NOMO-1 treated with DMSO at 0.1 percent for 48 hours (cell line): ENCODE measurements around the gene HNF1B.
A peak's percentile ranks its signal among the peaks of the same experiment; 100 is the strongest.
"Not testable (repeated sequence)": the region's sequence is repeated elsewhere in the genome, so short reads cannot be mapped to it uniquely, and the experiment has no call there.

ENCODE experiments used
- DNase-seq: peaks from one replicate; lab custom pipeline; 2025; ENCODE audit not compliant: unreplicated experiment; lab: John Stamatoyannopoulos, UW

Gene HNF1B

GRCh38 chr17:37708008-37708615 is 36.7 kb downstream of the HNF1B start:
- no peak for DNase-seq

DNA sequence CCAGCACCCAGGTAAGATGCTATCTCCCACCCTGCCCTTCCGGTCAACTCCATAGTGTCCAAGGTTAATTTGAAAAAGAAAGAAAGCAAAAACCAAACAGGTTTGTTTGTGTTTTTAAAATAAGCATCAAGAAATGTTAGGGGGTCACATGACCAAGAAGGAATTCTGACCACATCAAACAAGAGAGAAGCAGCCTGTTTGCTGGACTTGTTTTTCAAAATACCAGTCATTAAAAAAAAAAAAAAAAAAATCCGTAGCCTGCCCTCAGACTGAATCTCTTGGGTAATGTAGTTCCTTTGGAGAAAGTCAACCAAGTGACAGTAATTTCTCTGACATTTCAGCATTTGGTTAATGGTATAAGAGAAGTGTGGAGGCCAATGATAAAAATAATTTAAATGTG is 38.4 kb downstream of the HNF1B start:
- no peak for DNase-seq

DNA sequence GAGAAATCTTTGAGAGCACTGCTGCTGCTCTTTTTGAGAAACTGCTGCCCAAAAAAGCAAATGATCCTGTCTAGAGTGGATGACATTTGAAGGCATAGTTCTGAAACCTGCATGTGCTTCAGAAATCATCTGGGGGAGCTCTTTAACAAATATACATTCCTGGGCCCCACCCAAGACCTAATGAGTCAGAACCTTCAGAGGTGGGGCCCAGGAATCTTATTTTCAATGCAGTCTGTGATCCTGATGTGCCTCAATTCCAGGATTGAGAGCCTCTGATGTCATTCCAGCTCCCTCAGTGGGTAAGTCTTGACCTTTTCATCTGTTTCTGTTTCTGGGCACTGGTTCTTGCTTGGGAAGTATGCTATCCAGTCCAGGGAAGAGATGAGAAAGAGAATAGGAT is 42.3 kb downstream of the HNF1B start:
- no peak for DNase-seq

DNA sequence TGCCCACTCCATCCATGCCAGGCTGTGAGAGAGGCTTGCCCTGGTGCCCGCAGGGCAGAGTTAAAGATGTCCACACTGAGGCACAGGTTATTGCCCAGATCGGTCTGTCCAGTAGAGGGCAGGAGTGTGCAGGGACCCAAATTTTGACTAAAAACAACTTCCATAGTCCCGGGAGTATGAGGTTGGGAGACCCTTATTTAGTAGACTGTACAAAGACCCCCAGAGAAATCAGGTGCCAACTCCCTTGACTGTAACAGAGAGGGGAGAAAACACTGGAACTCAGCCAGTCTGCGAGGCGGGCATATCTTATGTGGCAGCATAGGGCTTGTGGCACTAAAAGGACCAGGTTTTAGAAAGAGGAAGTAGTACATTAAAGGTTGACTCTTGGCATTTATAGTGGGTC is 43.4 kb downstream of the HNF1B start:
- DNase-seq, result peak; percentile 69

GRCh38 chr17:37700881-37701280 is 44.0 kb downstream of the HNF1B start:
- DNase-seq, result no peak

GRCh38 chr17:37699285-37699973 is 45.4 kb downstream of the HNF1B start:
- no peak for DNase-seq

GRCh38 chr17:37698911-37699255 is 46.0 kb downstream of the HNF1B start:
- no peak for DNase-seq

GRCh38 chr17:37698132-37698910 is 46.5 kb downstream of the HNF1B start:
- no peak for DNase-seq

GRCh38 chr17:37697381-37697780 is 47.5 kb downstream of the HNF1B start:
- no peak for DNase-seq

DNA sequence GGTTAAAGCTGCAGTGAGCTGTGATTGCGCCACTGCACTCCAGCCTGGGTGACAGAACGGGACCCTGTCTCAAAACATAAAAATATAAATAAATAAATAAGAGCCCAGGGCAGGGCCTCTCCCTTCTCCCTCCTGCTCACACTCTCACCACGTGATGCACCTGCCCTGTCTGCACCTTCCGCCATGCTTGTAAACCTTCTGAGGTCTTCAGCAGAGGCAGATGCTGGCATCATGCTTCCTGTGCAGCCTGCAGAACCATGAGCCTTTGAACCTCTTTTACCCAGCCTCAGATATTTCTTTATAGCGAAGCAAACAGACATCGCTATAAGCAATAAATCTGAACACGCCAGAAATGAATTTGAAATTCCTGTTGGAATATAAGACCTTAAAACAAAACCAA is 48.5 kb downstream of the HNF1B start:
- DNase-seq, result no peak

DNA sequence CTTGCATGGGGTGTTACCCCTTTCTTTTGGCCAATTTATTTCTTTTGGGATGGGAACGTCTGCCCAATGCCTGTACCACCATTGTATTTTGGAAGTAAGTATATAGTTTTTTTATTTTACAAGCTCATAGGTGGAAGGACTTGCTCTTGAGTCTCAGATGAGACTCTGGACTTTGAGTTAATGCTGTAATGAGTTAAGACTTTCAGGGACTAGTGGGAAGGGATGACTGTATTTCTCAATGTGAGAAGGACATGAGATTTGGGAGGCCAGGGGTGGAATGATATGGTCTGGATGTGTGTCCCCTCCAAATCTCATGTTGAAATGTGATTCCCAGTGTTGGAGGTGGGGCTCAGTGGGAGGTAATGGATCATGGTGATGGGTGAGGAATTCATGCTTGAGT is 49.1 kb downstream of the HNF1B start:
- no peak for DNase-seq

GRCh38 chr17:37694734-37695133 is 50.1 kb downstream of the HNF1B start:
- DNase-seq, result no peak

DNA sequence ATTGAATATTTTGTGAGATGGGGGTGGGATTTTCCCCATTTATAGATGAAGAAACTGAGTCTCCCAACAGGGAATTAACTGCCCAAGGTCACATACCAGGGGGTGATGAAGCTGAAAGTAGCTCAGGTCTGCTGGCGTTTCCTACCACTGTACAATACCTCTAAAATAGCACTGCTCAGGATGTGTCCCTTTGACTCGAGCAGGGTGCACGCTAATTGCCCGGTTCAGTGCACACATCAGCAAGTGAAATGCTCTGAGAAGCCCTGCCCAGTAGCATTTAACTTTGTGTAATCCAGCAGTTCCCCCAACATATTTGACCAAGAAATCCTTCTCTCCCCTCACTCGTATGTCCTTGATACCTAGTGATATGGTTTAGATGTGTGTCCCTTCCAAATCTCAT is 51.5 kb downstream of the HNF1B start:
- no peak for DNase-seq

DNA sequence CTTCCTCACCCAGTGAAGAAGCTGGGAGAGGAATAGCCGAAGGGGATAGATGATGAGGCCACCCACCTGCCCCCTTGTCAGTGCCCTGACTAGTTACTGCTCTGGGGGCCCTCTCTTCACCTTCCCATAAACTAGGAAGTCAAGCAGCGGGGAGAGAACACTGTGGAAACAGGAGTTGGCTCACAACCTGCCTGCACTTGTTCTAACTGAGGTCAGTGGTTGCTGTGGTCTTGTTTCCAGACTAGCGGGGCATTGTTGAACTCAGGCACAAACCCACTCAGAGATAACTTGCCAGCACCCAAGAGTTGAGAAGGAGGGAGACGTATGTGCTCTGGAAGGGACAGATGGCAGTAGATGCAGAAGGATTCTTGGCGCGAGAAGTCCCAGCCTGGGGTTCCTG is 53.1 kb downstream of the HNF1B start:
- no peak for DNase-seq

DNA sequence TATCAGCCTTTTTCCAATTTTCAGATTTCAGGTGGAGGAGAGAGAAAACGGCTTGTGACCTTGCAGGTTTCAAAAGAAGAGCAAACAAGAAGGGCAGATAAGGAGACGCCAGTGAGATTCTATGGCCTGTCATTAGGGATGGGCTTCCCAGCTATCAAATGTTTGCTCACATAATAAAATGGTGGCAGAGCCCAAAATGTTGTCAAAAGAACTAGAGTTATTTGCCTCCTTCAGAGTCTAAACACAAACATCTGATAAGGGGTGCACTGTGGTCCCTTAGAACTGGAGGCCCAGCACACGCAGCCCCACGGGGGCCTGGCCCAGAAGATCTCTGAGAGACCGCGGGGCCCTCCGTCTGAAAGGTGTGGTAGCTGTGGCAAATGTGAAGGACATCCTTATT is 55.5 kb downstream of the HNF1B start:
- no peak for DNase-seq

- no peak for DNase-seq
Measured at GRCh38 chr17:37683454-37683984, 61.3 kb downstream of the HNF1B start.

GRCh38 chr17:37682007-37682406 is 62.9 kb downstream of the HNF1B start:
- DNase-seq, result no peak

DNA sequence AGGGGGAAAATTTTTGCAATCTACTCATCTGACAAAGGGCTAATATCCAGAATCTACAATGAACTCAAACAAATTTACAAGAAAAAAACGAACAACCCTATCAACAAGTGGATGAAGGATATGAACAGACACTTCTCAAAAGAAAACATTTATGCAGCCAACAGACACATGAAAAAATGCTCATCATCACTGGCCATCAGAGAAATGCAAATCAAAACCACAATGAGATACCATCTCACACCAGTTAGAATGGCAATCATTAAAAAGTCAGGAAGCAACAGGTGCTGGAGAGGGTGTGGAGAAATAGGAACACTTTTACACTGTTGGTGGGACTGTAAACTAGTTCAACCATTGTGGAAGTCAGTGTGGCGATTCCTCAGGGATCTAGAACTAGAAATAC is 64.9 kb downstream of the HNF1B start:
- DNase-seq, result not testable (repeated sequence)

GRCh38 chr17:37678036-37678435 is 66.8 kb downstream of the HNF1B start:
- DNase-seq, result no peak

DNA sequence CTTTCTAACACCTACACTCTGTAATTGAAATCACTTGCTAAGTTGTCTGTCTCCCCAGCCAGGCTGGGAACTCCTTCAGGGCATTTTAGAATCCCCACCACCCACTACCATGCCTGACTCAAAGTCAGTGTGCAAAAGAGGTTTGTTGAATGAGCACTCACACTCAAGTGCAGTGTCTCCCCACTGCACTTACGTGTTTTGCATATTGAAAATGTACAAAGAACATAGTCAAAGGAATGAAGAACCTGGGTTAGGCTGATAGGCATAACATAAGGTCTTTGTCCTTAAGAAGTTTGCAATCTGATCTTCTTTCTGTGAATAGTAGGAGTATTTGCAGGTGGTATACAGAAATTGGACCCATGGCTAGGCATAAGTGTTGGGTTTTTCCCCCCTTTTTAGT is 67.8 kb downstream of the HNF1B start:
- no peak for DNase-seq

DNA sequence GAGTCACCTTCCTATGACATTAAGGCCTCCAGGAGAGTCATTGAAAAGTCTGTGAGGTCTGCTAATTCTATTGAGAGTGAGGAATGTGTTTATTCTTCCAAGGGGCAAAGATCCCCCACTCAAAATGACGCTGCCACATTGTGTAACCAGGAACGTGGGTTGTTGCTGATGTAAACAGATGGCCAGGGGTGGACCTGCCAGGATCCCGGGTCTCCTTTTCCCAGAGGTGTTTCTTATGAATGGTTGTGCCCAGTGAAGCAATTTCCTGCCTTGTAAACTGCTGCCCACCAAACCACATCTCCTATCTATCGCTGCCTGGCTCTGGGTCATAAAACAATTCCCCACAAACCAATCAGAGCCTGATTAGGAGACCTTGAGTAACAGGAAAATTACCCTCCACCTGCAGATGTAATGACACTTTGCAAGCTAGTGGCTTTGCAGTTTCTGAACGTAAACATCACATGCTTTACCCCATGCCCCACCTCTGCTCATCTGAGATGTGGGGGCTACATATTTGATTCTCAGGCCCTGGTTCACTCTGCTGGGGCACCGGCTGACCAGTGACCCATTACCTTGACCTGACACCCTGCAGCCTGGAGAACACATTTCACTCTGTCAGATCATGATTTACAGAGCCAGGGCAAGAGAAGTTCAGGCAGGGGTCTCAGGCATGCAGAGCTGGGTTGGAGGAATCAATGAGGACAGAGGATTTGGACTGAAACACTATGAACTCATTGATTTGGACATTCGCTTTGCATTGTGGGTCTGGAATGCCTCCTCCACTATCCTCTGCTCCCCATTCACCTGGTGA is 68.5 kb downstream of the HNF1B start:
- peak; percentile 65 for DNase-seq
